ENCODE data around the gene PSMB9.

DNA sequence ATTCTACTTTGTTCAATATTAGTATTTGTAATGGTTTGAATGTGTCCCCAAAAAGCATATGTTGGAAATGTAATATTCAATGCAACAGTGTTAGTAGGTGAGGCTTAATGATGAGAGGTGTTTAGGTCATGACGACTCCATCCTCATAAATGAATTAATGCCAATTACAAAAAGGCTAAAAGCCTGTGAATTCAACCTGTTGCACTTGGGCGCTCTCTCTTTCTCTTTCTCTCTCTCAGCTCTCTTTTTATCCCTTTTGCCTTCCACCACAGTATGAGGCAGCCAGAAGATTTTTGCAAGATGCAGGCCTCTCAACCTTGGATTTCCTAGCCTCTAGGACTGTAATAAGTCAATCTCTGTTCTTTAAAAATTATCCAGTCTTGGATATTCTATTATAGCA is 34.6 kb downstream of the PSMB9 start:
- TF ChIP-seq SMARCE1 (IDR thresholded peaks at IDR 0.05) (no peak), POLR2AphosphoS5 (IDR thresholded peaks at IDR 0.05; ENCODE audit: control insufficient read depth, insufficient read depth, low read depth, low read length) (no peak), TEAD2 (tag; IDR thresholded peaks at IDR 0.05) (no peak), RBM17 (IDR thresholded peaks at IDR 0.05; ENCODE audit: borderline replicate concordance, low read depth, low read length) (no peak), ZBTB7A (IDR thresholded peaks at IDR 0.05; ENCODE audit: borderline replicate concordance, control insufficient read depth, low read depth, low read length) (no peak), JUN (IDR thresholded peaks at IDR 0.05; ENCODE audit: borderline replicate concordance, low read depth, low read length) (no peak), JUN (CRISPR knock-in tag; IDR thresholded peaks at IDR 0.05; ENCODE audit: borderline replicate concordance) (no peak)
- TF ChIP-seq, protein P1, sequence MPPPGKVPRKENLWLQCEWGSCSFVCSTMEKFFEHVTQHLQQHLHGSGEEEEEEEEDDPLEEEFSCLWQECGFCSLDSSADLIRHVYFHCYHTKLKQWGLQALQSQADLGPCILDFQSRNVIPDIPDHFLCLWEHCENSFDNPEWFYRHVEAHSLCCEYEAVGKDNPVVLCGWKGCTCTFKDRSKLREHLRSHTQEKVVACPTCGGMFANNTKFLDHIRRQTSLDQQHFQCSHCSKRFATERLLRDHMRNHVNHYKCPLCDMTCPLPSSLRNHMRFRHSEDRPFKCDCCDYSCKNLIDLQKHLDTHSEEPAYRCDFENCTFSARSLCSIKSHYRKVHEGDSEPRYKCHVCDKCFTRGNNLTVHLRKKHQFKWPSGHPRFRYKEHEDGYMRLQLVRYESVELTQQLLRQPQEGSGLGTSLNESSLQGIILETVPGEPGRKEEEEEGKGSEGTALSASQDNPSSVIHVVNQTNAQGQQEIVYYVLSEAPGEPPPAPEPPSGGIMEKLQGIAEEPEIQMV (tag; conservative IDR thresholded peaks at IDR 0.05; ENCODE audit: low read depth): no peak

Data from K562 (cell line).